H9 (cell line): Measurements from ENCODE around the gene SPTBN1. TPM values are rescaled to one million over a fixed set of nuclear protein-coding genes. Genes with fewer than 3 reads are reported as not detected.
A peak's percentile ranks its signal among the peaks of the same experiment; 100 is the strongest.

ENCODE experiments used
- DNase-seq: peaks from one replicate; pipeline ENCODE4 v3.0.0-alpha.2; 2017
- H2AFZ ChIP-seq: one replicate; pipeline ENCODE4 v1.6.1; 2013; ENCODE audit warnings: mild to moderate bottlenecking, low read length, control low read depth, moderate library complexity
- H2AK5ac ChIP-seq: 2 replicates; pipeline ENCODE4 v1.6.1; 2013; ENCODE audit warnings: low read length, control low read depth, mixed read lengths; ENCODE audit not compliant: insufficient read length
- H2BK120ac ChIP-seq: one replicate; pipeline ENCODE4 v1.6.1; 2013; ENCODE audit warnings: low read depth, mild to moderate bottlenecking, low read length, control low read depth, inconsistent platforms; ENCODE audit not compliant: poor library complexity, severe bottlenecking
- H2BK12ac ChIP-seq: 2 replicates; pipeline ENCODE4 v1.6.1; 2013; ENCODE audit warnings: low read length, control low read depth, mixed read lengths, low read depth; ENCODE audit not compliant: insufficient read length
- H2BK15ac ChIP-seq: 2 replicates; pipeline ENCODE4 v1.6.1; 2013; ENCODE audit warnings: low read depth, low read length, control low read depth
- H2BK20ac ChIP-seq: one replicate; pipeline ENCODE4 v1.6.1; 2013; ENCODE audit warnings: low read depth, mild to moderate bottlenecking, low read length, control low read depth, inconsistent platforms; ENCODE audit not compliant: poor library complexity, severe bottlenecking
- H2BK5ac ChIP-seq: 2 replicates; pipeline ENCODE4 v1.6.1; 2013; ENCODE audit warnings: low read length, control low read depth, mixed read lengths; ENCODE audit not compliant: insufficient read length
- H3K14ac ChIP-seq: 2 replicates; pipeline ENCODE4 v1.6.1; 2013; ENCODE audit warnings: low read length, control low read depth; ENCODE audit not compliant: insufficient read depth
- H3K18ac ChIP-seq: 2 replicates; pipeline ENCODE4 v1.6.1; 2013; ENCODE audit warnings: low read depth, mild to moderate bottlenecking, mixed read lengths, low read length, control low read depth; ENCODE audit not compliant: insufficient read length
- H3K23ac ChIP-seq: 2 replicates; pipeline ENCODE4 v1.6.1; 2013; ENCODE audit warnings: low read length, control low read depth, mixed read lengths, low read depth; ENCODE audit not compliant: insufficient read length
- H3K23me2 ChIP-seq: 2 replicates; pipeline ENCODE4 v1.6.1; 2013; ENCODE audit warnings: low read depth, mild to moderate bottlenecking, mixed read lengths, low read length, control low read depth; ENCODE audit not compliant: insufficient read length, poor library complexity, severe bottlenecking
- H3K27ac ChIP-seq: 2 replicates; pipeline ENCODE4 v1.5.1; 2013; ENCODE audit warnings: low read length, control low read depth, mixed read lengths, low read depth; ENCODE audit not compliant: insufficient read length
- H3K27me3 ChIP-seq: 2 replicates; pipeline ENCODE4 v1.6.1; 2013; ENCODE audit warnings: low read length, control low read depth, inconsistent platforms; ENCODE audit not compliant: insufficient read depth
- H3K4ac ChIP-seq: 2 replicates; pipeline ENCODE4 v1.6.1; 2013; ENCODE audit warnings: low read depth, mild to moderate bottlenecking, control low read depth, inconsistent platforms, low read length, moderate library complexity
- H3K4me1 ChIP-seq: 2 replicates; pipeline ENCODE4 v1.6.1; 2013; ENCODE audit warnings: low read length, control low read depth, inconsistent platforms; ENCODE audit not compliant: insufficient read depth
- H3K4me2 ChIP-seq: 2 replicates; pipeline ENCODE4 v1.6.1; 2013; ENCODE audit warnings: low read length, control low read depth, mixed read lengths; ENCODE audit not compliant: insufficient read length, insufficient read depth
- H3K56ac ChIP-seq: 2 replicates; pipeline ENCODE4 v1.6.1; 2013; ENCODE audit warnings: low read depth, mild to moderate bottlenecking, mixed read lengths, low read length, control low read depth; ENCODE audit not compliant: insufficient read length
- H3K79me1 ChIP-seq: 2 replicates; pipeline ENCODE4 v1.6.1; 2013; ENCODE audit warnings: low read depth, mild to moderate bottlenecking, moderate library complexity, low read length, control low read depth, inconsistent platforms; ENCODE audit not compliant: insufficient read depth, poor library complexity, severe bottlenecking
- H3K79me2 ChIP-seq: 2 replicates; pipeline ENCODE4 v1.6.1; 2013; ENCODE audit warnings: low read length, control low read depth, inconsistent platforms; ENCODE audit not compliant: insufficient read depth
- H3K9ac ChIP-seq: 2 replicates; pipeline ENCODE4 v1.6.1; 2013; ENCODE audit warnings: low read length, control low read depth, mixed read lengths; ENCODE audit not compliant: insufficient read length; ENCODE audit errors: extremely low read depth
- H3K9me3 ChIP-seq: one replicate; pipeline ENCODE4 v1.6.1; 2013; ENCODE audit warnings: low read depth, low read length, inconsistent platforms; ENCODE audit not compliant: control insufficient read depth
- H3T11ph ChIP-seq: one replicate; pipeline ENCODE4 v1.6.1; 2013; ENCODE audit warnings: mild to moderate bottlenecking, low read length, control low read depth, inconsistent platforms
- H4K20me1 ChIP-seq: one replicate; pipeline ENCODE4 v1.6.1; 2013; ENCODE audit not compliant: control insufficient read depth, insufficient read length, insufficient read depth
- H4K5ac ChIP-seq: 2 replicates; pipeline ENCODE4 v1.6.1; 2013; ENCODE audit warnings: low read depth, mild to moderate bottlenecking, mixed read lengths, low read length, control low read depth; ENCODE audit not compliant: insufficient read length
- H4K8ac ChIP-seq: replicated peaks from 2 replicates; pipeline ENCODE4 v1.6.1; 2013; ENCODE audit warnings: low read length, control low read depth, mixed read lengths, low read depth; ENCODE audit not compliant: insufficient read length
- H4K91ac ChIP-seq: 2 replicates; pipeline ENCODE4 v1.6.1; 2013; ENCODE audit warnings: low read depth, mild to moderate bottlenecking, moderate library complexity, mixed read lengths, low read length, control low read depth; ENCODE audit not compliant: insufficient read length
- H3K27ac Mint-ChIP-seq, 3 experiments: 2 replicates in 2 of 3; 3 replicates in 1 of 3; pipeline ENCODE4 v1.8.0; 2020 to 2021; ENCODE audit warnings: mixed read lengths in 3 of 3, mild to moderate bottlenecking in 1 of 3, moderate library complexity in 1 of 3
- H3K27me3 Mint-ChIP-seq: 2 replicates; pipeline ENCODE4 v1.8.0; 2021; ENCODE audit warnings: low read depth, mild to moderate bottlenecking, moderate library complexity, mixed read lengths
- H3K36me3 Mint-ChIP-seq, 3 experiments: 2 replicates in 2 of 3; 3 replicates in 1 of 3; pipeline ENCODE4 v1.8.0; 2020 to 2021; ENCODE audit warnings: low read depth in 3 of 3, mixed read lengths in 3 of 3; ENCODE audit not compliant: insufficient read depth in 1 of 3
- H3K4me1 Mint-ChIP-seq, 2 experiments: 2 replicates each; pipeline ENCODE4 v1.8.0; 2020; ENCODE audit warnings: mixed read lengths in 2 of 2
- H3K4me3 Mint-ChIP-seq, 2 experiments: 2 replicates in 1 of 2; 3 replicates in 1 of 2; pipeline ENCODE4 v1.8.0; 2020 to 2021; ENCODE audit warnings: mild to moderate bottlenecking in 2 of 2, mixed read lengths in 2 of 2, moderate library complexity in 1 of 2
- H3K9me3 Mint-ChIP-seq, 2 experiments: 2 replicates in 1 of 2; 3 replicates in 1 of 2; pipeline ENCODE4 v1.8.0; 2020; ENCODE audit warnings: mild to moderate bottlenecking in 2 of 2, mixed read lengths in 2 of 2, moderate library complexity in 1 of 2
- WGBS: extraction: QIAGEN DNeasy Blood & Tissue Kit; methylation state at CpG from one replicate; pipeline ENCODE4 v1.1.7; 2013; ENCODE audit warnings: missing lambda C conversion rate, low lambda C conversion rate, mixed read lengths; ENCODE audit not compliant: insufficient read length; ENCODE audit errors: extremely low coverage; 5-methylcytosine and 5-hydroxymethylcytosine counted together
- total RNA-seq: library from RNA; stranded (reverse); gene quantifications from 2 replicates; pipeline ENCODE4 v1.2.1, GENCODE V29; 2021
- TF ChIP-seq, protein P1 (sequence below): fragments of 200-600 bp; sonication (generic); conservative IDR thresholded peaks from 3 replicates; pipeline ENCODE4 v1.8.0; 2021; ENCODE audit warnings: antibody characterized with exemption, mild to moderate bottlenecking

Gene SPTBN1
- total RNA-seq, 1 experiment from 2014 or later: 164 TPM

DNA sequence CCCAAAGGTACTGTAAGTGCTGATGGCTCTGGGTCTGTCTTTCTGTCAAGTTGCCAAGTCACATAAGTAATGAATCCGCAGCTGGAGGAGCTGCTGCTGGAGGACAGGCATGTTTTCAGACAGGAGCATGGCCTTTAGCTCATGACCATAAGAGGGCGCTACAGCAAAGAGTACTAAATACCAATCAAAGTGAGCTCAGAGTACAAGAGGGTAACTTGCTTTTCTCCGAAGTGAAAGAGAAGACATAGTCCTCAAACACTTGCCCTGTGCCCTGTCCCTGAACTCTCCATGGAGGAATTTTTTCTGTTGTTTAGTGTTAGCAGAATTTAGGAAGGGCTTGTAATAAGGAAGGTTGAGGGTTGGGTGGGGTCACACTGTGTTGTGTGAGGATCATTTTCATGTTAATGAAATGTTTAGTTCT is 209.3 kb downstream of the SPTBN1 start:
- H3K4me3 Mint-ChIP-seq: no peak overlapping the region
- H3K36me3 Mint-ChIP-seq: peaks cover 47 to 92% (median 85%) of the 10 kb centered on the region in 3 experiments

More for the DNA sequence above, 209.3 kb downstream of the SPTBN1 start:
- H2AK5ac ChIP-seq: no peak overlapping the region
- H2BK120ac ChIP-seq: no peak overlapping the region
- no peak overlapping the region for H2BK20ac ChIP-seq
- H2BK15ac ChIP-seq: no peak overlapping the region
- Mint-ChIP-seq H3K9me3 (no peaks in the 10 kb centered on the region), H3K27ac (peak overlapping the region; percentile 9 to 71 (median 69); a peak in 4 of 7 replicates), H3K27me3 (no peaks in the 10 kb centered on the region), H3K4me1 (peaks cover 11 to 12% of the 10 kb centered on the region in 2 experiments)
- H3K27ac ChIP-seq: no peak overlapping the region
- H3K79me1 ChIP-seq: no peaks in the 10 kb centered on the region
- no peak overlapping the region for H3K4ac ChIP-seq
- no peaks in the 10 kb centered on the region for H3K23me2 ChIP-seq
- no peak overlapping the region for H2BK12ac ChIP-seq
- no peaks in the 10 kb centered on the region for H3K79me2 ChIP-seq
- no peak overlapping the region for H3K9ac ChIP-seq
- H4K5ac ChIP-seq: no peak overlapping the region
- no peak overlapping the region for H3K18ac ChIP-seq
- peak; percentile 73 for DNase-seq
- H3K4me2 ChIP-seq: no peak overlapping the region
- H3K14ac ChIP-seq: no peak overlapping the region
- TF ChIP-seq, protein P1, sequence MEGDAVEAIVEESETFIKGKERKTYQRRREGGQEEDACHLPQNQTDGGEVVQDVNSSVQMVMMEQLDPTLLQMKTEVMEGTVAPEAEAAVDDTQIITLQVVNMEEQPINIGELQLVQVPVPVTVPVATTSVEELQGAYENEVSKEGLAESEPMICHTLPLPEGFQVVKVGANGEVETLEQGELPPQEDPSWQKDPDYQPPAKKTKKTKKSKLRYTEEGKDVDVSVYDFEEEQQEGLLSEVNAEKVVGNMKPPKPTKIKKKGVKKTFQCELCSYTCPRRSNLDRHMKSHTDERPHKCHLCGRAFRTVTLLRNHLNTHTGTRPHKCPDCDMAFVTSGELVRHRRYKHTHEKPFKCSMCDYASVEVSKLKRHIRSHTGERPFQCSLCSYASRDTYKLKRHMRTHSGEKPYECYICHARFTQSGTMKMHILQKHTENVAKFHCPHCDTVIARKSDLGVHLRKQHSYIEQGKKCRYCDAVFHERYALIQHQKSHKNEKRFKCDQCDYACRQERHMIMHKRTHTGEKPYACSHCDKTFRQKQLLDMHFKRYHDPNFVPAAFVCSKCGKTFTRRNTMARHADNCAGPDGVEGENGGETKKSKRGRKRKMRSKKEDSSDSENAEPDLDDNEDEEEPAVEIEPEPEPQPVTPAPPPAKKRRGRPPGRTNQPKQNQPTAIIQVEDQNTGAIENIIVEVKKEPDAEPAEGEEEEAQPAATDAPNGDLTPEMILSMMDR: peak; percentile 90
- no peaks in the 10 kb centered on the region for H4K20me1 ChIP-seq
- H3K56ac ChIP-seq: no peak overlapping the region
- H3K4me1 ChIP-seq: peaks cover 4% of the 10 kb centered on the region; the same call in 1 of the 2 replicates
- no peak overlapping the region for H3T11ph ChIP-seq
- WGBS: no CpG with 5 or more reads among the region's 3 CpGs
- no peak overlapping the region for H4K8ac ChIP-seq
- H3K23ac ChIP-seq: no peak overlapping the region
- H4K91ac ChIP-seq: no peak overlapping the region
- H2BK5ac ChIP-seq: no peak overlapping the region
- H3K9me3 ChIP-seq: no peaks in the 10 kb centered on the region
- no peak overlapping the region for H2AFZ ChIP-seq
- H3K27me3 ChIP-seq: no peaks in the 10 kb centered on the region
